MM.1S (cell line): ENCODE results near the gene BNC1.

Source experiments
- CTCF ChIP-seq: fragments of 300-600 bp; sonication (generic); IDR thresholded peaks from 2 replicates; pipeline ENCODE4 v1.5.1; 2016; ENCODE audit warnings: antibody characterized with exemption, low read length, mixed read lengths
- EZH2 ChIP-seq: fragments of 300-600 bp; sonication (generic); optimal IDR thresholded peaks from 2 replicates; pipeline ENCODE3; 2017; ENCODE audit warnings: low read depth, mild to moderate bottlenecking, antibody characterized with exemption, low read length, mixed read lengths

- TF ChIP-seq CTCF (no peak), EZH2 (no peak)
Observed at GRCh38 chr15:83283813-83284558, 478 bp downstream of the BNC1 start.
